Liver (tissue), 3 donors: ENCODE measurements around the gene LMOD3.

Source experiments
- CTCF ChIP-seq: fragments of 150-350 bp; IDR thresholded peaks from 2 replicates; pipeline ENCODE4 v1.5.1; 2017; ENCODE audit warnings: improper control_type of control experiment, low read depth, low read length; ENCODE audit not compliant: missing input control
- EGR1 ChIP-seq, 2 donors: IDR thresholded peaks; 2 replicates each; pipeline ENCODE4 v1.6.1; 2016 to 2018; ENCODE audit warnings: antibody characterized with exemption in 2 of 2, low read depth in 2 of 2
- FOXA1 ChIP-seq: IDR thresholded peaks from 2 replicates; pipeline ENCODE4 v1.6.1; 2016; ENCODE audit warnings: antibody characterized with exemption
- FOXA2 ChIP-seq: IDR thresholded peaks from 2 replicates; pipeline ENCODE4 v1.6.1; 2016; ENCODE audit warnings: antibody characterized with exemption
- JUND ChIP-seq, 2 donors: IDR thresholded peaks; 2 replicates each; pipeline ENCODE4 v1.6.1; 2016; ENCODE audit warnings: antibody characterized with exemption in 2 of 2
- MAX ChIP-seq: IDR thresholded peaks from 2 replicates; pipeline ENCODE4 v1.6.1; 2016; ENCODE audit warnings: antibody characterized with exemption
- RAD21 ChIP-seq, 2 donors: IDR thresholded peaks; 2 replicates each; pipeline ENCODE4 v1.6.1; 2016; ENCODE audit warnings: antibody characterized with exemption in 2 of 2, mild to moderate bottlenecking in 2 of 2
- REST ChIP-seq: IDR thresholded peaks from 2 replicates; pipeline ENCODE4 v1.6.1; 2016; ENCODE audit warnings: antibody characterized with exemption, mild to moderate bottlenecking
- RXRA ChIP-seq, 2 donors: IDR thresholded peaks; 2 replicates each; pipeline ENCODE4 v1.6.1; 2017 to 2018; ENCODE audit warnings: antibody characterized with exemption in 2 of 2, mild to moderate bottlenecking in 1 of 2
- SP1 ChIP-seq: IDR thresholded peaks from 2 replicates; pipeline ENCODE4 v1.6.1; 2018; ENCODE audit warnings: antibody characterized with exemption, mild to moderate bottlenecking
- TAF1 ChIP-seq: conservative IDR thresholded peaks from 2 replicates; pipeline ENCODE4 v1.6.1; 2016; ENCODE audit warnings: antibody characterized with exemption, mild to moderate bottlenecking
- YY1 ChIP-seq: IDR thresholded peaks from 2 replicates; pipeline ENCODE4 v1.6.1; 2016; ENCODE audit warnings: antibody characterized with exemption, mild to moderate bottlenecking
- donor health status: healthy.
- donor health status: healthy.

- TF ChIP-seq CTCF (no peak), MAX (no peak), JUND (IDR thresholded peaks at IDR 0.05) (no peak), TAF1 (no peak), YY1 (no peak), FOXA1 (no peak), SP1 (no peak), EGR1 (IDR thresholded peaks at IDR 0.05; ENCODE audit: low read depth in 2 of 2) (no peak), RXRA (IDR thresholded peaks at IDR 0.05) (no peak), REST (no peak), FOXA2 (no peak), RAD21 (IDR thresholded peaks at IDR 0.05) (no peak)
Observed at GRCh38 chr3:69094467-69095205, 27.8 kb downstream of the LMOD3 start.
